ENCODE measurements around the gene C9orf85. TPM values are rescaled to one million over a fixed set of nuclear protein-coding genes. Genes with fewer than 3 reads are reported as not detected.

Gene C9orf85
- total and polyA plus RNA-seq, 10 of the 15 experiments (the other 5 are each of a cell fraction or from before 2014, with no cell fraction given) = 9.1 to 22.6 (median 16.4) TPM

- H3K9ac ChIP-seq (ENCODE audit: control insufficient read depth, insufficient read depth, low read length) = no peak overlapping the region
- POLR2A ChIA-PET = interaction anchor here (0.5 kb wide), 1 partner anchor 646 kb away, joined by 6 read pairs; no protein-coding TSS in a partner anchor
- no peak for FAIRE-seq
- no peaks in the 10 kb centered on the region for H3K27me3 ChIP-seq (replicated peaks in 1 of 2; ENCODE audit: control insufficient read depth in 2 of 2, insufficient read depth in 2 of 2, low read length in 1 of 2)
- H3K4me3 ChIP-seq = no peak overlapping the region
- peaks cover 9% of the 10 kb centered on the region for H3K9me3 ChIP-seq (replicated peaks; ENCODE audit: control insufficient read depth, insufficient read depth, low read length)
- DNase-seq (ENCODE audit: low read depth, low spot score) = no peak
- H2AFZ ChIP-seq (ENCODE audit: control insufficient read depth, low read depth, low read length) = no peak overlapping the region
- peaks cover 29% of the 10 kb centered on the region for H3K79me2 ChIP-seq (ENCODE audit: control insufficient read depth, insufficient read depth, low read length)
- whole genome bisulfite sequencing (ENCODE audit: insufficient coverage, insufficient replicate concordance, low lambda C conversion rate, missing lambda C conversion rate) = 92% methylated on average over 10 of the region's 10 CpGs
- H3K36me3 ChIP-seq (ENCODE audit: control insufficient read depth in 2 of 2, insufficient read depth in 2 of 2, low read length in 1 of 2) = peaks cover 0 to 4% of the 10 kb centered on the region in 2 experiments; a peak in 2 of 4 replicates
- in situ Hi-C loops (cut with MboI) (no loop called here), intact Hi-C loops (cut with micrococcal nuclease; ENCODE audit: unreplicated experiment) (no loop called here)
- RAD21 ChIA-PET (ENCODE audit: unreplicated experiment) = interaction anchor here (0.6 to 1.5 kb wide), 3 partner anchors 20 to 79 kb away, joined by 3 to 4 read pairs (median 3); partner anchors contain the start of genes ABHD17B and C9orf85
- H4K20me1 ChIP-seq (ENCODE audit: control insufficient read depth, insufficient read depth) = no peaks in the 10 kb centered on the region
- no peaks in the 10 kb centered on the region for H3K4me1 ChIP-seq (ENCODE audit: control insufficient read depth, insufficient read depth, low read length)
- TF ChIP-seq HCFC1 (IDR thresholded peaks at IDR 0.05; ENCODE audit: low read length) (no peak), MXI1 (IDR thresholded peaks at IDR 0.05; ENCODE audit: low read depth, low read length) (no peak), BCL11A (IDR thresholded peaks at IDR 0.05; ENCODE audit: low read depth, low read length) (no peak)
- TF ChIP-seq, protein P1, sequence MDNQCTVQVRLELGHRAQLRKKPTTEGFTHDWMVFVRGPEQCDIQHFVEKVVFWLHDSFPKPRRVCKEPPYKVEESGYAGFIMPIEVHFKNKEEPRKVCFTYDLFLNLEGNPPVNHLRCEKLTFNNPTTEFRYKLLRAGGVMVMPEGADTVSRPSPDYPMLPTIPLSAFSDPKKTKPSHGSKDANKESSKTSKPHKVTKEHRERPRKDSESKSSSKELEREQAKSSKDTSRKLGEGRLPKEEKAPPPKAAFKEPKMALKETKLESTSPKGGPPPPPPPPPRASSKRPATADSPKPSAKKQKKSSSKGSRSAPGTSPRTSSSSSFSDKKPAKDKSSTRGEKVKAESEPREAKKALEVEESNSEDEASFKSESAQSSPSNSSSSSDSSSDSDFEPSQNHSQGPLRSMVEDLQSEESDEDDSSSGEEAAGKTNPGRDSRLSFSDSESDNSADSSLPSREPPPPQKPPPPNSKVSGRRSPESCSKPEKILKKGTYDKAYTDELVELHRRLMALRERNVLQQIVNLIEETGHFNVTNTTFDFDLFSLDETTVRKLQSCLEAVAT (IDR thresholded peaks at IDR 0.05) = no peak
- TF ChIP-seq, protein P2, sequence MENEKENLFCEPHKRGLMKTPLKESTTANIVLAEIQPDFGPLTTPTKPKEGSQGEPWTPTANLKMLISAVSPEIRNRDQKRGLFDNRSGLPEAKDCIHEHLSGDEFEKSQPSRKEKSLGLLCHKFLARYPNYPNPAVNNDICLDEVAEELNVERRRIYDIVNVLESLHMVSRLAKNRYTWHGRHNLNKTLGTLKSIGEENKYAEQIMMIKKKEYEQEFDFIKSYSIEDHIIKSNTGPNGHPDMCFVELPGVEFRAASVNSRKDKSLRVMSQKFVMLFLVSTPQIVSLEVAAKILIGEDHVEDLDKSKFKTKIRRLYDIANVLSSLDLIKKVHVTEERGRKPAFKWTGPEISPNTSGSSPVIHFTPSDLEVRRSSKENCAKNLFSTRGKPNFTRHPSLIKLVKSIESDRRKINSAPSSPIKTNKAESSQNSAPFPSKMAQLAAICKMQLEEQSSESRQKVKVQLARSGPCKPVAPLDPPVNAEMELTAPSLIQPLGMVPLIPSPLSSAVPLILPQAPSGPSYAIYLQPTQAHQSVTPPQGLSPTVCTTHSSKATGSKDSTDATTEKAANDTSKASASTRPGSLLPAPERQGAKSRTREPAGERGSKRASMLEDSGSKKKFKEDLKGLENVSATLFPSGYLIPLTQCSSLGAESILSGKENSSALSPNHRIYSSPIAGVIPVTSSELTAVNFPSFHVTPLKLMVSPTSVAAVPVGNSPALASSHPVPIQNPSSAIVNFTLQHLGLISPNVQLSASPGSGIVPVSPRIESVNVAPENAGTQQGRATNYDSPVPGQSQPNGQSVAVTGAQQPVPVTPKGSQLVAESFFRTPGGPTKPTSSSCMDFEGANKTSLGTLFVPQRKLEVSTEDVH (IDR thresholded peaks at IDR 0.05; ENCODE audit: low read depth, partially characterized antibody) = no peak
- BruUV-seq (replicated peaks) = no TSS peak
- no peak overlapping the region for H3K4me2 ChIP-seq (ENCODE audit: control insufficient read depth, insufficient read depth)
- no peak for ATAC-seq
- CTCF ChIA-PET = interaction anchor here (0.6 to 2.2 kb wide), 3 partner anchors 9 to 140 kb away, joined by 3 to 10 read pairs (median 3); partner anchors contain the start of genes ABHD17B and C9orf85
- SMC1A ChIA-PET (ENCODE audit: uncharacterized antibody, unreplicated experiment) = interaction anchor here (1.2 to 2.8 kb wide), 8 partner anchors 8 to 138 kb away, joined by 3 to 15 read pairs (median 6); no protein-coding TSS in a partner anchor
- no peak overlapping the region for H3K27ac ChIP-seq (ENCODE audit: control insufficient read depth, insufficient read depth)
These were observed 24.9 kb upstream of the C9orf85 start for GRCh38 chr9:71886541-71886940.
